Hematopoietic multipotent progenitor cell treated with erythropoietin and hydrocortisone succinate and interleukin-3 and kit ligand, for 8 days (in vitro differentiated cells): ENCODE results near the gene OPN1LW.
"Not testable (repeated sequence)": the region's sequence is repeated elsewhere in the genome, so short reads cannot be mapped to it uniquely, and the experiment has no call there.

Experiments
- DNase-seq: peaks from one replicate; pipeline ENCODE4 v3.0.0-alpha.2; 2015

OPN1LW gene

DNA sequence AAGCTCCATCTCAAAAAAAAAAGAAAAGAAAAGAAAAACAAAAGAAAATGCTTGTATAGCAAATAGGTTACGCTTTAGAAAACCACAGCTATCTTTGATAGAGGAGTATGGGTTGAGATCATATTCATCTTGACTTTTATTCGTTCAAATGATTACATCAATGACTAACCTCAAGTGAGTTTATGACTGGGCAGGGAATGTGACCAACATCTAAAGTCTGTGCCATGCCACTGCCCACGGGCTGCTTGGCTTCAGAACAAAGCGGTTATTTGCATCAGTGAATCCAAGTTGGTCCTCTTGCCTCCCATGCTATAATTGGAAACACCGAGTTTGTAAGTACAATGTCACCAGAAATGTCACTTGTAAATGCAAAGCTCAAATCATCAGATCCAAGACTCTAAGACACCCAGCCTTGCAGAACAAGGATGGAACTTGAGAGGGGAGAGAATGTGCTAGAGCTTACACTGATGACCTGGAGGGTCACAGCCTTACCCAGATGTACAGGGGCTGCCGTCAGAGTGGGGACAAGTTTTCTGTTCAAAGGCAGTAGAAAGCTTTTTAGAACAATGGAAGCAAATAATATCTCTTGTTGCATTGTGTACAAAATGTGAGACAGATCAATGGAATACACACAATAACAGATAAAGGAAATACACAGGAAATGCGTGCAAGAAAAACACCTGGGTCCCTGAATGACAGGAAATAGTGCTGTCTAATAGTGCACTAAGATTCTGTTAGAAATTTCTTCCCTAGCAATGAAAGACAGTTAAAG lies 8.4 kb upstream of the OPN1LW start:
- DNase-seq, result no peak

DNA sequence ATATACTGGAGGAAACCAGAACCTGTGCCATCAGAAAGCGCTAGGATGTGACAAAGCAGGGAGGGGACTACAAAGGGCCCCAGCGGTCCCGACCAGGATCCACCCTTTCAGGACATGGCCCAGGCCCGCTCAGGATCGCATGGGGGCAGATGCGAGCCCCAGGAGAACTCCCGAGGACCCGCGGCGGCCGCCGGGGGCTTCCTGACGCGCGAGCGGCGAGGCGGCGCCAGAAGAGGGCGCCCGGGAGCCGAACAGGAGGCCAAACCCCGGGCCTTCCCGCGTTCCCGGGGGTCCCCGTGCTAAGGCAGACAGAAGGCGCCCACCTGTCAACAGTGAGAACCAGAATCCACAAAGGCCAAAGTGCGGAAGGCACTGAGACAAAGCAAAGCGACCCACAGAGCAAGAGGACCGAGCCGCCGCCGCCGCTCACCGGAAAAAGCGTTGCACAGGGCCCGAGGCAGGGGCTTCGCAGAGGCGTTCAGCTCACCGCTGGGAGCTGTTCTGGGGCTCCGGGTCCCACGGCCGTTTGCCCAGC lies 7.3 kb upstream of the OPN1LW start:
- peak; percentile 61 for DNase-seq

DNA sequence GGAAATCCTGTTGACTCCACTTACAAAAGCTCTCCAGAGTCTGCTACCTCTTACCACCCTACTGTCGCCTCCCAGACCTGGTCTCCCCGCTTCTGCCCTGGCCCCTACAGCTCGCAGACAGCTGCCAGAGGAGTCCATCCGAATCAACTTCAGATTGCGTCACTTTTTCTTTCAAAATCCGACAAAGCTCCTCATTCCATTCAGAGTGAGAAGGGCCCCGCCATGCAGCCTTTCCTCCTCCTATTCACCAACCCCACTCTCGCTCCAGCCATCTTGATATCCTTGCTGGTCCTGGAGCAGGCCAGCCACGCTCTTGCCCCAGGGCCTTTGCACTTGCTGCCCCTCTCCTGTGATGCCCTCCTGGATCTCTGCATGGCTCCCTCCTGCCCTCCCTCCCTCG lies 5.2 kb upstream of the OPN1LW start:
- DNase-seq, result no peak

DNA sequence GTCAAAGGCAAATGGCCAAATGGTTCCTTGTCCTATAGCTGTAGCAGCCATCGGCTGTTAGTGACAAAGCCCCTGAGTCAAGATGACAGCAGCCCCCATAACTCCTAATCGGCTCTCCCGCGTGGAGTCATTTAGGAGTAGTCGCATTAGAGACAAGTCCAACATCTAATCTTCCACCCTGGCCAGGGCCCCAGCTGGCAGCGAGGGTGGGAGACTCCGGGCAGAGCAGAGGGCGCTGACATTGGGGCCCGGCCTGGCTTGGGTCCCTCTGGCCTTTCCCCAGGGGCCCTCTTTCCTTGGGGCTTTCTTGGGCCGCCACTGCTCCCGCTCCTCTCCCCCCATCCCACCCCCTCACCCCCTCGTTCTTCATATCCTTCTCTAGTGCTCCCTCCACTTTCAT lies 3.8 kb upstream of the OPN1LW start:
- no peak for DNase-seq

DNA sequence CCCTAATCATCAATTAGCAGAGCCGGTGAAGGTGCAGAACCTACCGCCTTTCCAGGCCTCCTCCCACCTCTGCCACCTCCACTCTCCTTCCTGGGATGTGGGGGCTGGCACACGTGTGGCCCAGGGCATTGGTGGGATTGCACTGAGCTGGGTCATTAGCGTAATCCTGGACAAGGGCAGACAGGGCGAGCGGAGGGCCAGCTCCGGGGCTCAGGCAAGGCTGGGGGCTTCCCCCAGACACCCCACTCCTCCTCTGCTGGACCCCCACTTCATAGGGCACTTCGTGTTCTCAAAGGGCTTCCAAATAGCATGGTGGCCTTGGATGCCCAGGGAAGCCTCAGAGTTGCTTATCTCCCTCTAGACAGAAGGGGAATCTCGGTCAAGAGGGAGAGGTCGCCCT lies 3.3 kb upstream of the OPN1LW start:
- DNase-seq, result no peak

DNA sequence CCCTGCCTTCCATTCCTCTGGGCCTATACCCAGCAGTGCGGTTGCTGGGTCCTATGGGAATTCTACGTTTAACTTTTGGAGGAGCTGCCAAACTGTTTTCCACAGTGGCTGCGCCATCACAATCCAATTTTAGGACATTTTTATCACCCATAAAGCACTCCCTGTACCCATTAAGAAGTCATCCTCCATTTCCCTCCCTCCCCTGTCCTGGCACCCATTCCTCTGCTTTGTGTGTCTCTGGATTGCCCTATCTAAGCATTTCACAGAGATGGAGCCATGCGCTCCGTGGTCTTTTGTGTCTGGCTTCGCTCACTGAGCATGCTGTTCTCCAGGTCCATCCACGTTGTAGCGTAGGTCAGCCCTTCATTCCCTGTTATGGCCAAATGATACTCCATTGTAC lies 1.7 kb upstream of the OPN1LW start:
- no peak for DNase-seq

DNA sequence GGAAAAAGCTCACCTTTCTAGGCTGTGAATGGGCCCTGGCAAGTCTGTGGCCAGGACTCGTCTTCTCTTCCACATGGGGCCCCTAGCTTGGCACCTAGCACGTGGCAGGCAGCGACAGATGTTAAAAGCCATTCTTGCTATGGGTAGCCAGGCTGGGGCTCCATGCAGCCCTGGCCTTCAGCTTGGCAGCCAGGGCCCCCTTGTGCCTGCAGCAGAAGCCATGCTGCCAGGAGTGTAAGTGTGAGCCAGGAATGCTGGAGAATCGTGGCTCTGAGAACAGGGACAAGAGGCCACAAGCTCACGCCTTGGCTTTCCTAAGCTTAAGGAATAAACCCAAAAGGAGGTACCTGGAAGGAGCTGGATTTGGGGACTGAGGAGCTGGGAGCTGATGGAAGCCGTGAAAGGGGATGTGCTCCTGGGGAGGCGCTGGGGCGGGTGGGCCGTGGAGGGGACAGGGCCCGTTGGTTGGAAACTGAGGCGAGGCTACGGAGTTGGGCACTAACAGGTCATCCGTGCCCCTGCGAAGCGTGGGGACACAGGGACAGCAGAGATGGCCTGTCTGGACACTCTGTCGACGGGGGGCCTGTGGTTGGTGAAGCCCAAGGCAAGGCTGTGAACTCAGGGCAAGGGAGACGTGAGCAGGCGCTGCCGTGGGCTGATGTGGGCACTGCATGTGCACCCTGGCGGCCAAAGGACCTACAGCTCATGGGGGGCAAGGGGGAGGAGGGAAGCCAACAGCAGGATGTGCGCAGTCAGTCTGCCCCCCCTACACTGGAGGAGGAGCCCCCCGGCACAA lies 895 bp upstream of the OPN1LW start:
- no peak for DNase-seq

DNA sequence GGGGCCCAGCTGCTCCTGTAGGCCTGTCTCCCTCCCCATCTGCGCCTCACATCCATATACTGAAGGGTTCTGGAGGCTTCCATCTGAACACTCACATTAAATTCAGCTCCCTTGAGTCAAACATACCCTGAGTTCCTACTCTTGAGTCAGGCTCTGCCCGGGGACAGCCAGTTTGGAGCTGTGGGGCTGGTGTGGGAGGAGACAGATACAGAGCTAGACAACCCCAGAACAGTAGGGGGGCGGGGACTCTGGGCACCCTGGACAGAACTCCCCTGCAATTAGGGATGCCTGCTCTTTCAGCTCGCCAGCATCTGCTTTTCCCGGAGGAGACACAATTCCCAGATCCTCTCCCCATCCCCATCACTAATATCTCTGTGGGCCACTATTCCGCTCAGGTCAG lies 7.0 kb downstream of the OPN1LW start:
- DNase-seq, result not testable (repeated sequence)

DNA sequence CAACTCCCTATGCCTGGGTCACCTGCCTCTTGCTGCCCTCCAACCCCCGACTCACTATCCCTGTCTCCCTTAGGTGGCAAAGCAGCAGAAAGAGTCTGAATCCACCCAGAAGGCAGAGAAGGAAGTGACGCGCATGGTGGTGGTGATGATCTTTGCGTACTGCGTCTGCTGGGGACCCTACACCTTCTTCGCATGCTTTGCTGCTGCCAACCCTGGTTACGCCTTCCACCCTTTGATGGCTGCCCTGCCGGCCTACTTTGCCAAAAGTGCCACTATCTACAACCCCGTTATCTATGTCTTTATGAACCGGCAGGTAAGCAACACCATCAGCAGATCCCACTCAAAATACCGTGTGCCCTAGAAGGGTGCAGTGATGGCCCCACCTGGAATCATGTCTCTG lies 12.2 kb downstream of the OPN1LW start:
- not testable (repeated sequence) for DNase-seq

DNA sequence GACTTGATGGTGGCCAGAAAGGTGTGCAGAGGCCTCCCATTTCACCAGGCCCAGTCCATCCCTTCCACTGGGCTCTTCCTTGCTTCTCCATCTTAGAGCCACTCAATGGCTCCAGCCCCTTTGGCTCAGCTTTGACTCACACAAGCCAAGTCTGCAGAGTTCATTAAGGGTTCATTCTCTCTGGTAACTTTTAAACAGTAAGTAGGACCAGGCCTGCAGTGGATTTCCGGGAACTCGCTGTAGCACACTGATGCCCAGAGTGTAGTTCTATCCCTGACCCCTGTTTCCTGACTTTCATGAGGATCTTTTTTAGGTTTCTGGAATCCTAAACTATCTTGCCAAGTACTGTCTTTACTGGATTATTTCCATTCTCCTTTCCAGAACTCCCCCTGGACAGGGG lies 13.2 kb downstream of the OPN1LW start:
- not testable (repeated sequence) for DNase-seq

DNA sequence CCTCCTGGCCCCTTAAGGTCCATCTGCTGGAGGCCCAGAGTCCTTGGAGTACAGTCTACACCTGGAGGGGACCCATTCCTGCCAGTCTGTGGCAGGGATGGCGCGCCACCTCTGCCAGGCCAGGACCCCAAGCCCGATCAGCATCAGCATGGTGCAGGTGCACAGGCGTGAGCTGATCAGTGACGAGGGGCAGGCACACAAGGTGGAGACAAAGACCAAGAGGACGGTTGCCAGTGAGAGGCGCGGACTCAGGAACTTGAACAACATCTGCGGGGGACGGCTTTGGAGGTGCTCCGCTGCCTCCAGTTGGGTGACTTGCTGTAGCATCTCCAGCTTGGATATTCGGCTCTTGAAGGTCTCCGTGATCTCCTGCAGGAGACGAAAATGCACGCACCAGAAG lies 15.3 kb downstream of the OPN1LW start:
- not testable (repeated sequence) for DNase-seq

DNA sequence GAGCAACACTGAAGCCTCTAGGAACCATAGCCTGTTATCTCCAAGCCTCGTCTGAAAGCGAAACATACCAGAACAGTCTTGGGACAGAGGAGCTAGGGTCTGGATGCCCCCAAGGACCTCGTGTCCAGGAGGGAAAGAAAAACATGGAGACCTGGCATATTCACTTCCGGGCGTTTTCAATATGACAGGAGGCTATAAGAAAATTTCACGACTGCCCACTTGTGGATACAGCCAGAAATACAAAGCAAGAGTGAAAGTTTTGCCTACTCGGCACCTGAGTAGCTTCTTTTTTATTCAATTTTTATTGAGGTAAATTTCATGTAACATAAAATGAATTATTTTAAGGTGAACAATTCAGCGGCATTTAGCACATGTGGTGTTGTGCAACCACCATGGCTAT lies 20.9 kb downstream of the OPN1LW start:
- not testable (repeated sequence) for DNase-seq

DNA sequence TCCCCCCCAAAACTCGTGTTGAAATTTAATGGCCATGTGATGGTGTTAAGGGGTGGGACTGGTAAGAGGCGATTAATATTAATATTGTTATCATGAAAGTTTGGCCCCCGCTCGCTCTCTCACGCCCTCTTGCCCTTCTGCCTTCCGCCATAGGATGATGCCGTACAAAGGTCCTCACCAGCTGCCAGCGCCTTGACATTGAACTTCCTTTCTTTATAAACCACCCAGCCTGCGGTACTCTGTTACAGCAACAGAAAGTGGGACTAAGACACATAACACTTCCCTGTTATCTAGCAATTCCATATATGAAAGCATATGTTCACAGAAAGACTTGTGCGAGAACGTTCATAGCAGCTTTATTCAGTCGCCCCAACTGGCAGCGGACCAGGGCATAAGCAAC lies 24.3 kb downstream of the OPN1LW start:
- DNase-seq, result not testable (repeated sequence)

DNA sequence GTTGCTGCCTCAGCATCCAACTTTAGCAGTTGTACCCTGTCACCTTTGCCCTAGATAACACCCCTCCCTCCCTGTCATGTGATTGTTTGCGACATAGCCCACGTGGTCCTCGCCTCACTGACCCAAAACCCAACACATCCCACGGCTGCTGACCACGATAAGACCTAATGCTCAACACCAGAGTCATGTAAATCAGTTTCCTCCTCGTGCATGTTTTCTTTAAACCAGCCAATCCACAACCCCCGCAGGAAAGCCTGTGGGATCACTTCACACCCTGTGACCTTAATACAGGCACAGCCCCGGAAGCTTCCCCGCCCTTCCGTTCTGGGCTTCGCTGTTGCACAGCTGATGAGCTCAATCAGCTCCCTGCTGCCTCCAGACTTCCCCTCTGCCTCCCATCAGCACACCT lies 28.5 kb downstream of the OPN1LW start:
- not testable (repeated sequence) for DNase-seq

DNA sequence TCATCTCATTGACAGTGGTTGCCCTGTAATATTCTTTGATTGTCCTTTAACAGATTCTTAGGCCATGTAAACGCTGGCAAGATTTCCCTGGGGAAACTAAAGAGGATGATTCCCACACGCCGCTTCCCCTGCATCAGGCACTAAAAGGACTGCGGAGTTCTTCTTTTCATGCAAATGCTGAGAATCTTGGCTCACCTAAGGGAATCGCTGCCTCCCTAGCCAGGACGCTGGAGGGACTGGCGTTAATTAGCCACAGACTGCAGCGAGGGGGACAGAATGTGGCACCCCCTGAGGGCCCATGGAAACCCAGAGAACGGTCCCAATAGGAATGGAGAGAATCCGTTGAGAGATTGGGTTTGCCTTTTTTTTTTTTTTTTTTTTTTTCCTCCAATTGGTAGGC lies 30.3 kb downstream of the OPN1LW start:
- DNase-seq, result not testable (repeated sequence)

DNA sequence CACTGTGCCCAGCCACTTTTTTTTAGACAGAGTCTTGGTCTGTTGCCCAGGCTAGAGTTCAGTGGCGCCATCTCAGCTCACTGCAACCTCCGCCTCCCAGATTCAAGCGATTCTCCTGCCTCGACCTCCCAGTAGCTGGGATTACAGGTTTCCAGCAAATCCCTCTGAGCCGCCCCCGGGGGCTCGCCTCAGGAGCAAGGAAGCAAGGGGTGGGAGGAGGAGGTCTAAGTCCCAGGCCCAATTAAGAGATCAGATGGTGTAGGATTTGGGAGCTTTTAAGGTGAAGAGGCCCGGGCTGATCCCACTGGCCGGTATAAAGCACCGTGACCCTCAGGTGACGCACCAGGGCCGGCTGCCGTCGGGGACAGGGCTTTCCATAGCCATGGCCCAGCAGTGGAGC lies 38.3 kb downstream of the OPN1LW start, which contains the start of gene OPN1MW:
OPN1MW (plus strand) TSS at position 301 of the 400 bp plus-strand sequence; CDS start at position 383, 82 bp downstream.
- not testable (repeated sequence) for DNase-seq

DNA sequence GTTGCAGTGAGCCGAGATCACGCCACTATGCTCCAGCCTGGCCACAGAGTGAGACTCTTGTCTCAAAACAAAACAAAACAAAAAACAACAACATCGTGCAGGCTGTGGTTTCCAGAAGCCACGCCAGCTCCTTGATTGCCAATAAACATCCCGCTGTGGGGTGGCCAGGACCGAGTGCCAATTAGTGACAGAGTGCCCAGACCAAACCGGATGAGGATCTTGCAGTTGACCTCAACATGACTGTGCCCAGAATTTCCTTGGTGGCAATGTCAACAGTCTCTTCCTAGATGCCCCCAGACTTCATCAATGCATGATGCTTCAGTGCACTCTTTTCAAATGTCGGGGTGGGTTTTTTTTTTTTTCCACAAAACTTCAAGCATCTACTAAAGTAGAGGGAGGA lies 39.8 kb downstream of the OPN1LW start:
- not testable (repeated sequence) for DNase-seq

DNA sequence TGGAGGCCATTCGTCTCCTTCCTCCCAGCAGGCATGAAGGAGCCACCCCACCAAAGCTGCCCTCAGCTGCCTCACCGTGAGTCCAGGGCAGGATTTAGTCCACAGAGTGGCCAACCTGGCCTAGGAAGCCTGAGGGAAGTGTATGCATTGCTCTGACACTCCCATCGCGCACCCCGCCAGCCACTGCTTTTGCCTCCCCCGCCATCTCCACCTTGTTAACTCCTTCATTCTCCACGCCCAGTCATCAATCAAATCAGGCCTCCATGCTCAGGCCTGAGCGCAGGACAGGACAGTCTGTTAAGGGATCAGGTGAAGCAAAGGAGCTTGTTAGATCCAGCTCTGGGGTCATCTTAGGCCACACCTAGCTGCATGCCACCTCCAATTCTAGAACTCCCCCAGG lies 48.8 kb downstream of the OPN1LW start:
- DNase-seq, result not testable (repeated sequence)

DNA sequence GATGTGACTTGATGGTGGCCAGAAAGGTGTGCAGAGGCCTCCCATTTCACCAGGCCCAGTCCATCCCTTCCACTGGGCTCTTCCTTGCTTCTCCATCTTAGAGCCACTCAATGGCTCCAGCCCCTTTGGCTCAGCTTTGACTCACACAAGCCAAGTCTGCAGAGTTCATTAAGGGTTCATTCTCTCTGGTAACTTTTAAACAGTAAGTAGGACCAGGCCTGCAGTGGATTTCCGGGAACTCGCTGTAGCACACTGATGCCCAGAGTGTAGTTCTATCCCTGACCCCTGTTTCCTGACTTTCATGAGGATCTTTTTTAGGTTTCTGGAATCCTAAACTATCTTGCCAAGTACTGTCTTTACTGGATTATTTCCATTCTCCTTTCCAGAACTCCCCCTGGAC lies 50.3 kb downstream of the OPN1LW start:
- not testable (repeated sequence) for DNase-seq

DNA sequence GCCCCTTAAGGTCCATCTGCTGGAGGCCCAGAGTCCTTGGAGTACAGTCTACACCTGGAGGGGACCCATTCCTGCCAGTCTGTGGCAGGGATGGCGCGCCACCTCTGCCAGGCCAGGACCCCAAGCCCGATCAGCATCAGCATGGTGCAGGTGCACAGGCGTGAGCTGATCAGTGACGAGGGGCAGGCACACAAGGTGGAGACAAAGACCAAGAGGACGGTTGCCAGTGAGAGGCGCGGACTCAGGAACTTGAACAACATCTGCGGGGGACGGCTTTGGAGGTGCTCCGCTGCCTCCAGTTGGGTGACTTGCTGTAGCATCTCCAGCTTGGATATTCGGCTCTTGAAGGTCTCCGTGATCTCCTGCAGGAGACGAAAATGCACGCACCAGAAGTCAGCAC lies 52.4 kb downstream of the OPN1LW start:
- DNase-seq, result not testable (repeated sequence)
